Effector memory CD4-positive, alpha-beta T cell (primary cell): Measurements from ENCODE around the gene GNG8.

Source experiments
- DNase-seq, 3 donors: peaks; one replicate each; pipeline ENCODE4 v3.0.0-alpha.2; 2020
- H3K27ac ChIP-seq: 2 replicates; pipeline ENCODE4 v1.7.0; 2013; ENCODE audit warnings: mild to moderate bottlenecking, low read length, moderate library complexity; ENCODE audit not compliant: insufficient read depth, poor library complexity, severe bottlenecking
- H3K27me3 ChIP-seq: replicated peaks from 2 replicates; pipeline ENCODE4 v1.7.0; 2013; ENCODE audit warnings: mild to moderate bottlenecking, low read length; ENCODE audit not compliant: insufficient read depth, control insufficient read depth, poor library complexity, severe bottlenecking
- H3K36me3 ChIP-seq: 2 replicates; pipeline ENCODE4 v1.7.0; 2013; ENCODE audit warnings: mild to moderate bottlenecking, low read length, moderate library complexity; ENCODE audit not compliant: control insufficient read depth, insufficient read depth
- H3K4me1 ChIP-seq: 2 replicates; pipeline ENCODE4 v1.7.0; 2013; ENCODE audit warnings: low read length, mild to moderate bottlenecking; ENCODE audit not compliant: control insufficient read depth, insufficient read depth, poor library complexity, severe bottlenecking
- H3K4me3 ChIP-seq: 2 replicates; pipeline ENCODE4 v1.7.0; 2013; ENCODE audit warnings: low read length, low read depth, mild to moderate bottlenecking; ENCODE audit not compliant: insufficient read depth, poor library complexity, severe bottlenecking
- H3K9me3 ChIP-seq: 2 replicates; pipeline ENCODE4 v1.7.0; 2013; ENCODE audit warnings: mild to moderate bottlenecking, low read length, moderate library complexity; ENCODE audit not compliant: control insufficient read depth

Gene GNG8

DNA sequence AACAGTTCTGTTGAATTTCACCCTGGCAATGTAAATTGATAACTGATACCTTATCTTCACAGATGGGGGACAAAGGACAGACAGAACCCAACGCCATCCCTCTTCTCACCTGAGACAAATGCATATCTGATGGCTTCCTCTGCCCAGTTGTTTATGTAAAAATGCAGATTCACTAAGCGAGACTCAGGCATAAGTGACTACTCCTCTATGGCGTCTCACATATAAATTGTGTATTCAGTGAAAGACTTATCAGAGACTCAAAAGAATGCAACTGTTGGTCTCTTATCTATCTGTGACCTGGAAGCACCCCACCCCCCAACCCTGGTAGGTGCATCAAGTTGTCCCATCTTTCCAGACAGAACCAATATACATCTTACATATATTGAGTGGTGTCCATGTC is 48.1 kb downstream of the GNG8 start:
- DNase-seq: no peak
- Histone ChIP-seq H3K36me3 (no peaks in the 10 kb centered on the region), H3K27ac (no peak overlapping the region), H3K9me3 (no peaks in the 10 kb centered on the region), H3K4me1 (no peaks in the 10 kb centered on the region), H3K4me3 (no peak overlapping the region), H3K27me3 (no peaks in the 10 kb centered on the region)

DNA sequence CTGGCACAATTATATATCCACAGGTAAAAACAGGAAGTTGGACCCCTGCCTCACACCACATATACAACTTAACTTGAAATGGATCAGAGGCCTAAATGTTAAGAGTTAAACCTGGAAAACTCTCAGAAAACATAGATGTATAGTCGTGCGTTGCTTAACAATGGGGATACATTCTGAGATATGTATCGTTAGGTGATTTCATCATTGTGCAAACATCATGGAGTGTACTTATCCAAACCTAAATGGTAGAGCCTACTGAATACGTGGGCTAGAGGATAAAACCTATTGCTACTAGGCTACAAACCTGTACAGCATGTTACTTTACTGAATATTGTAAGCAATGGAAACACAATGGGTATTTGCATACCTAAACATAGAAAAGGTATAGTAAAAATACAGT is 49.7 kb downstream of the GNG8 start:
- Histone ChIP-seq H3K27ac (no peak overlapping the region), H3K36me3 (no peaks in the 10 kb centered on the region)

DNA sequence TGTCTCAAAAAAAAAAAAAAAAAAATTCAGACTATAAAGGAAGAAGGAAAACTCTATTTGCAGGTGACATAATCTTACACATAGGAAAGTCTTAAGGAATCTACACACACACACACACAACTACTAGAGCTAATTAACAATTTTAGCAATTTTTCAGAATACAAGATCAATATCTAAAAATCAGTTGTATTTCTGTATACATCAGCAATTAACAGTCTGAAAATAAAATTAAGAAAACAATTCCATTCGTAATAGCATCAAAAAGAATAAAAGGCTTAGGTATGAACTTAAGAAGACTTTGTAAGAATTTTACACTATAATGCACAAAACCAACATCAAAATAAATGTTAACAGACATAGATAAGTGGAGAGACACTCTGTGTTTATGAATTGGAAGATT is 50.5 kb downstream of the GNG8 start:
- Histone ChIP-seq H3K27ac (no peak overlapping the region), H3K9me3 (no peaks in the 10 kb centered on the region), H3K27me3 (no peaks in the 10 kb centered on the region), H3K4me3 (no peak overlapping the region), H3K4me1 (no peaks in the 10 kb centered on the region), H3K36me3 (no peaks in the 10 kb centered on the region)
- no peak for DNase-seq

More for the DNA sequence above, 49.7 kb downstream of the GNG8 start:
- H3K9me3 ChIP-seq: no peaks in the 10 kb centered on the region
- no peak overlapping the region for H3K4me3 ChIP-seq
- H3K27me3 ChIP-seq: no peaks in the 10 kb centered on the region
- H3K4me1 ChIP-seq: no peaks in the 10 kb centered on the region
- DNase-seq: no peak
